Left colon (tissue), 2 donors: ENCODE data around the gene SHC3. TPM values are rescaled to one million over a fixed set of nuclear protein-coding genes. Genes with fewer than 3 reads are reported as not detected.

Experiments
- ATAC-seq: fragments of 200-7000 bp; cut with Tn5 transposase; one replicate; pipeline ENCODE4 v1.9.1; 2020; ENCODE audit warnings: mild to moderate bottlenecking, moderate library complexity
- DNase-seq, 2 donors: peaks; one replicate each; pipeline ENCODE4 v3.0.0-alpha.2; 2020
- intact Hi-C, 2 donors: fragments of 100-400 bp; cut with DNase I in 1 of 2; cut with micrococcal nuclease in 1 of 2; formaldehyde crosslinking; loops; one replicate each; pipeline versions ENCODE4 v1.11.2 to v1.14.0; 2022; cut with DNase I, micrococcal nuclease
- total RNA-seq, 2 donors: library from RNA; stranded (reverse); fragmentation: NEBNext Ultra II Directional; extraction: Animal tissue kit (Norgen Biotek cat#: 25700); gene quantifications; one replicate each; pipeline ENCODE4 v1.2.1, GENCODE V29; 2021
- donor health status: DM: no; HTN: no; CAD: no.
- donor health status: DM: yes; HTN: yes; CAD: no.

SHC3 gene
- total RNA-seq, 2 donors from 2014 or later: 0.27 to 1.6 TPM

- no peak for DNase-seq
- no peak for ATAC-seq
- intact Hi-C loops: no loop called here
These were observed 139.0 kb downstream of the SHC3 start for GRCh38 chr9:89039664-89040063.

GRCh38 chr9:89039104-89039465 is 139.5 kb downstream of the SHC3 start:
- no peak for ATAC-seq
- intact Hi-C loops: no loop called here

GRCh38 chr9:89038382-89039103 is 140.1 kb downstream of the SHC3 start:
- intact Hi-C loops: no loop called here
- ATAC-seq: no peak
- DNase-seq: no peak

More at GRCh38 chr9:89039104-89039465, 139.5 kb downstream of the SHC3 start:
- no peak for DNase-seq

- no peak for ATAC-seq
- intact Hi-C loops: no loop called here
These were observed 140.7 kb downstream of the SHC3 start for GRCh38 chr9:89037891-89038290.

GRCh38 chr9:89037346-89037745 is 141.3 kb downstream of the SHC3 start:
- ATAC-seq: no peak
- no peak for DNase-seq
- intact Hi-C loops: no loop called here

More at GRCh38 chr9:89037891-89038290, 140.7 kb downstream of the SHC3 start:
- DNase-seq: no peak

GRCh38 chr9:89036891-89037290 is 141.7 kb downstream of the SHC3 start:
- no peak for ATAC-seq
- no peak for DNase-seq
- intact Hi-C loops: no loop called here

GRCh38 chr9:89036383-89036782 is 142.2 kb downstream of the SHC3 start:
- DNase-seq (no peak), ATAC-seq (no peak)
- intact Hi-C loops: no loop called here

GRCh38 chr9:89032661-89033060 is 146.0 kb downstream of the SHC3 start:
- no peak for DNase-seq
- intact Hi-C loops: no loop called here
- no peak for ATAC-seq

GRCh38 chr9:89032173-89032572 is 146.4 kb downstream of the SHC3 start:
- ATAC-seq (no peak), DNase-seq (no peak)
- intact Hi-C loops: no loop called here

- no peak for ATAC-seq
- intact Hi-C loops: no loop called here
- no peak for DNase-seq
These were observed 148.8 kb downstream of the SHC3 start for GRCh38 chr9:89029788-89030187.

- ATAC-seq: no peak
- intact Hi-C loops: no loop called here
- DNase-seq: no peak
These were observed 151.7 kb downstream of the SHC3 start for GRCh38 chr9:89026876-89027275.

GRCh38 chr9:89025553-89025952 is 153.1 kb downstream of the SHC3 start:
- DNase-seq (no peak), ATAC-seq (no peak)
- intact Hi-C loops: no loop called here

- DNase-seq (no peak), ATAC-seq (no peak)
- intact Hi-C loops: no loop called here
These were observed 153.9 kb downstream of the SHC3 start for GRCh38 chr9:89024727-89025126.

GRCh38 chr9:89023740-89024139 is 154.9 kb downstream of the SHC3 start:
- no peak for DNase-seq
- intact Hi-C loops: no loop called here
- no peak for ATAC-seq

GRCh38 chr9:89022902-89023301 is 155.7 kb downstream of the SHC3 start:
- DNase-seq (no peak), ATAC-seq (no peak)

GRCh38 chr9:89022001-89022759 is 156.4 kb downstream of the SHC3 start:
- intact Hi-C loops: no loop called here
- ATAC-seq (no peak), DNase-seq (no peak)

More at GRCh38 chr9:89022902-89023301, 155.7 kb downstream of the SHC3 start:
- intact Hi-C loops: no loop called here

GRCh38 chr9:89021154-89021803 is 157.3 kb downstream of the SHC3 start:
- DNase-seq: no peak
- intact Hi-C loops: no loop called here
- ATAC-seq: no peak

GRCh38 chr9:89020754-89021153 is 157.9 kb downstream of the SHC3 start:
- ATAC-seq (no peak), DNase-seq (no peak)
- intact Hi-C loops: no loop called here

- ATAC-seq (no peak), DNase-seq (no peak)
- intact Hi-C loops: no loop called here
These were observed 163.3 kb downstream of the SHC3 start for GRCh38 chr9:89015336-89015735.

- intact Hi-C loops: no loop called here
- DNase-seq: no peak
- no peak for ATAC-seq
These were observed 164.5 kb downstream of the SHC3 start for GRCh38 chr9:89014153-89014552.
